AG09309 (cell line): ENCODE results near the gene RYR2.

Source experiments
- DNase-seq: peaks from one replicate; pipeline ENCODE4 v3.0.0-alpha.2; 2010; ENCODE audit warnings: low read depth
- H3K4me3 ChIP-seq: 2 replicates; pipeline ENCODE4 v1.5.1; 2011; ENCODE audit warnings: mild to moderate bottlenecking, low read depth, low read length, moderate library complexity; ENCODE audit not compliant: control insufficient read depth
- CTCF ChIP-seq: IDR thresholded peaks from 2 replicates; pipeline ENCODE4 v1.5.1; 2011; ENCODE audit warnings: mild to moderate bottlenecking, low read depth, low read length, inconsistent platforms; ENCODE audit not compliant: insufficient read depth, control insufficient read depth; ENCODE audit errors: missing control alignments

Gene RYR2

GRCh38 chr1:237226177-237226944 lies 184.4 kb downstream of the RYR2 start:
- no peak for TF ChIP-seq CTCF
- DNase-seq = no peak
- H3K4me3 ChIP-seq = no peak overlapping the region

GRCh38 chr1:237227476-237227875 lies 185.5 kb downstream of the RYR2 start:
- no peak for TF ChIP-seq CTCF
- no peak overlapping the region for H3K4me3 ChIP-seq
- no peak for DNase-seq

DNA sequence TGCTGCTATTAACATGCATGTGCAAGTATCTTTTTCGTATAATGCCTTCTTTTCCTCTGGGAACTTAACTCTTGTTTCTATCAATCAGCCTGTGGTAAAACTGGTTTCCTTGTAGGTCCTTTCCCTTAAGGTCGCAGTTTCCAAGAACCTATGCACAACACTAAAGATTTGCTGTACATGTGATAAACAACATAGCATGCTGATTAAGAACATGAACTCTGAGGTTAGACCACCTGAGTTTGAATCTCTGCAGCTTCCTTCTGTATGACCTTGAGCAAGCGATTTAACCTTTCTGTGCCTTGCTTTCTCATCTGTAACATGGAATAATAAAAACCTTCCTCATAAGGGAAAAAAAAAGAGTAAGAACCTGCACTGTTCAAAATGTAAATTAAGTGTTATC lies 186.4 kb downstream of the RYR2 start:
- H3K4me3 ChIP-seq = no peak overlapping the region
- no peak for DNase-seq
- TF ChIP-seq CTCF = no peak

- no peak for TF ChIP-seq CTCF
- H3K4me3 ChIP-seq = no peak overlapping the region
- DNase-seq = no peak
Measured at GRCh38 chr1:237229333-237229732, 187.3 kb downstream of the RYR2 start.

DNA sequence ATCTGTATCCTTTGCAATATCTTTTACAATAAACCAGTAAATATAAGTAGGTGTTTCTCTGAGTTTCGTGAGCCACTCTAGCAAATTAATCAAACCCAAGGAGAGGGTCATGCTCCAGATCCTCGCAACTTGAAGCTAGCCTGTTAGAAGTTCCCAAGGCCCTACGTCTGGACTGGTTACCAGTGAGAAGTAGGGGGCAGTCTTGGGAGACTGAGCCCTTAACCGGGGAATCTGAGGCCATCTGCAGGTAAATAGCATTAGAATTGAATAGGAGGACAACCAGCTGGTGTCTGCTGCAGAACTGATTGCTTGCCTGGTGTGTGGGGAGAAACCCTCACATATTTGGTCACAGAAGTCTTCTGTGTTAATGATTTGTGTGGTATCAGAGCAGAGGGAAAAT lies 190.5 kb downstream of the RYR2 start:
- DNase-seq = no peak
- H3K4me3 ChIP-seq = no peak overlapping the region
- TF ChIP-seq CTCF = no peak

DNA sequence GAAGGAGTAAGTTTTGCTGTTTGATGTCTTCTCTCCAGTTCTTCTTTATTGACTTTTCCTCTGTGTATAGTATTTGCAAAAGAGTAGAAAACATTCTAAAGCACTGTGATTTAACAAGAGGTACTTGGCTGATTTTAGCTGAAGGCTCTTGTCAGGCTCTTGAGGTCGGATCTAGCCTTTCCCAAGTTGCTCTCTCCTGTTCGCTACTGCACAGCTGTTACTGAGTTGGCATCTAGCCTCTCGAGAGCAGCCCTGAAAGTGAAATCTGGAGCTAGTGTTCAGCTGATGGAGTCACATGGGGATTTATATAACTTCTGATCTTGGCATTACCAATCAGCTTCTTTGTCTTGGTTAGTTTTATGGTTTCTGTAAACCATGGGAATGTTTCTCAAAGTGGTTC lies 193.1 kb downstream of the RYR2 start:
- TF ChIP-seq CTCF = no peak
- DNase-seq = no peak
- no peak overlapping the region for H3K4me3 ChIP-seq

DNA sequence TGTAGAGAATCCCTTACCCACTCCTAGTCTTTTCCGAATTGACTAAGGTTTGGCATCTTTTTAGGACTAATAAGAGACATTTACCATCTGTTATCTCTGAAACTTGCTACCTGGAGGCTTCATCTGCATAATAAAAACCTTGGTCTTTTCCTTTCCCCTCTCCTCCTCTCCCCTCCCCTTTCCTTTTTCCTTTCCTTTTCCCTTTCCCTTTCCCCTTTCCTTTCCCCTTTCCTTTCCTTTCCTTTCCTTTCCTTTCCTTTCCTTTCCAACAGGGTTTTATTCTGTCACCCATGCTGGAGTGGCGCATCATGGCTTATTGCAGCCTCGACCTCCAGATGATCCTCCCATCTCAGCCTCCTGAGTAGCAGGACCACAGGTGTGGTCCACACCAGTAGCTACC lies 195.7 kb downstream of the RYR2 start:
- H3K4me3 ChIP-seq = no peak overlapping the region
- TF ChIP-seq CTCF = no peak
- no peak for DNase-seq
